Measurements from ENCODE around the gene OSBPL10.
A peak's percentile ranks its signal among the peaks of the same experiment; 100 is the strongest.

Gene OSBPL10

GRCh38 chr3:31906182-31906581, 74.9 kb downstream of the OSBPL10 start:
- Histone ChIP-seq H3K4me3 (ENCODE audit: low read depth, low read length, poor library complexity, severe bottlenecking) (no peak overlapping the region), H3K36me3 (ENCODE audit: insufficient read depth, low read length) (no peaks in the 10 kb centered on the region), H3K79me2 (ENCODE audit: insufficient read depth, low read length) (peaks cover 31% of the 10 kb centered on the region), H3K4me1 (ENCODE audit: insufficient read depth, low read length, severe bottlenecking) (peaks cover 97% of the 10 kb centered on the region), H2AFZ (ENCODE audit: low read length) (no peak overlapping the region), H3K9me2 (ENCODE audit: low read depth, low read length) (no peaks in the 10 kb centered on the region), H3F3A (ENCODE audit: insufficient read depth, low read length) (peaks cover 6% of the 10 kb centered on the region; the same call in 1 of the 2 replicates), H4K20me1 (ENCODE audit: insufficient read depth, low read length) (no peaks in the 10 kb centered on the region), H3K27me3 (ENCODE audit: insufficient read depth, low read length) (no peaks in the 10 kb centered on the region), H3K27ac (ENCODE audit: low read depth, low read length, poor library complexity, severe bottlenecking) (peak overlapping the region; percentile 89), H3K9ac (ENCODE audit: low read length) (no peak overlapping the region), H3K9me3 (ENCODE audit: low read length) (no peaks in the 10 kb centered on the region), H3K4me2 (ENCODE audit: low read length) (no peak overlapping the region)
- no peak for TF ChIP-seq CTCF (IDR thresholded peaks at IDR 0.05; ENCODE audit: low read length)
- no peak for TF ChIP-seq EZH2 (IDR thresholded peaks at IDR 0.05; ENCODE audit: borderline replicate concordance, low read length)

GRCh38 chr3:31903686-31904431, 77.2 kb downstream of the OSBPL10 start:
- peaks cover 12% of the 10 kb centered on the region; the same call in 1 of the 2 replicates for H3F3A ChIP-seq (ENCODE audit: insufficient read depth, low read length)
- H3K27me3 ChIP-seq (ENCODE audit: insufficient read depth, low read length): no peaks in the 10 kb centered on the region
- peak overlapping the region; percentile 28; the same call in 1 of the 2 replicates for H3K9ac ChIP-seq (ENCODE audit: low read length)
- TF ChIP-seq EZH2 (IDR thresholded peaks at IDR 0.05; ENCODE audit: borderline replicate concordance, low read length): no peak
- TF ChIP-seq CTCF (IDR thresholded peaks at IDR 0.05; ENCODE audit: low read length): no peak
- H3K4me1 ChIP-seq (ENCODE audit: insufficient read depth, low read length, severe bottlenecking): peaks cover 97% of the 10 kb centered on the region
- no peaks in the 10 kb centered on the region for H3K9me2 ChIP-seq (ENCODE audit: low read depth, low read length)
- H2AFZ ChIP-seq (ENCODE audit: low read length): no peak overlapping the region
- peak overlapping the region; percentile 43 for H3K4me2 ChIP-seq (ENCODE audit: low read length)
- H3K9me3 ChIP-seq (ENCODE audit: low read length): no peaks in the 10 kb centered on the region
- H4K20me1 ChIP-seq (ENCODE audit: insufficient read depth, low read length): no peaks in the 10 kb centered on the region
- H3K27ac ChIP-seq (ENCODE audit: low read depth, low read length, poor library complexity, severe bottlenecking): peak overlapping the region; percentile 89
- H3K4me3 ChIP-seq (ENCODE audit: low read depth, low read length, poor library complexity, severe bottlenecking): no peak overlapping the region
- H3K36me3 ChIP-seq (ENCODE audit: insufficient read depth, low read length): no peaks in the 10 kb centered on the region
- peaks cover 47% of the 10 kb centered on the region for H3K79me2 ChIP-seq (ENCODE audit: insufficient read depth, low read length)

GRCh38 chr3:31900583-31900982, 80.5 kb downstream of the OSBPL10 start:
- peak overlapping the region; percentile 17; the same call in 1 of the 2 replicates for H3K4me2 ChIP-seq (ENCODE audit: low read length)
- peaks cover 96% of the 10 kb centered on the region for H3K4me1 ChIP-seq (ENCODE audit: insufficient read depth, low read length, severe bottlenecking)
- peak overlapping the region; percentile 76 for H3K27ac ChIP-seq (ENCODE audit: low read depth, low read length, poor library complexity, severe bottlenecking)
- H3K27me3 ChIP-seq (ENCODE audit: insufficient read depth, low read length): no peaks in the 10 kb centered on the region
- no peak for TF ChIP-seq EZH2 (IDR thresholded peaks at IDR 0.05; ENCODE audit: borderline replicate concordance, low read length)
- TF ChIP-seq CTCF (IDR thresholded peaks at IDR 0.05; ENCODE audit: low read length): no peak
- H2AFZ ChIP-seq (ENCODE audit: low read length): no peak overlapping the region
- H3K79me2 ChIP-seq (ENCODE audit: insufficient read depth, low read length): peaks cover 54% of the 10 kb centered on the region
- H3K36me3 ChIP-seq (ENCODE audit: insufficient read depth, low read length): no peaks in the 10 kb centered on the region
- no peaks in the 10 kb centered on the region for H4K20me1 ChIP-seq (ENCODE audit: insufficient read depth, low read length)
- no peak overlapping the region for H3K4me3 ChIP-seq (ENCODE audit: low read depth, low read length, poor library complexity, severe bottlenecking)
- H3K9ac ChIP-seq (ENCODE audit: low read length): peak overlapping the region; percentile 40; the same call in 1 of the 2 replicates
- no peaks in the 10 kb centered on the region for H3K9me3 ChIP-seq (ENCODE audit: low read length)
- H3K9me2 ChIP-seq (ENCODE audit: low read depth, low read length): no peaks in the 10 kb centered on the region
- H3F3A ChIP-seq (ENCODE audit: insufficient read depth, low read length): 0 out of 2 replicates have a peak, but pooled peaks cover 6% of the 10 kb centered on the region

All from OCI-LY1 (cell line).